Measurements from ENCODE around the gene CCNJL.
"Not testable (repeated sequence)": the region's sequence is repeated elsewhere in the genome, so short reads cannot be mapped to it uniquely, and the experiment has no call there.

Gene CCNJL

GRCh38 chr5:160250826-160251225 is 61.5 kb downstream of the CCNJL start:
- TF ChIP-seq CTCF (IDR thresholded peaks at IDR 0.05; ENCODE audit: borderline replicate concordance, control extremely low read depth, extremely low read depth, insufficient read depth, missing control alignments), result no peak
- DNase-seq (ENCODE audit: low spot score), result no peak
- in situ Hi-C loops (cut with MboI; ENCODE audit: low sequenced_read_pairs, unreplicated experiment), result no loop called here

- in situ Hi-C loops (cut with MboI; ENCODE audit: low sequenced_read_pairs, unreplicated experiment), result no loop called here
- no peak for DNase-seq (ENCODE audit: low spot score)
- TF ChIP-seq CTCF (IDR thresholded peaks at IDR 0.05; ENCODE audit: borderline replicate concordance, control extremely low read depth, extremely low read depth, insufficient read depth, missing control alignments), result no peak
Observed at GRCh38 chr5:160250226-160250625, 62.1 kb downstream of the CCNJL start.

GRCh38 chr5:160249570-160249969 is 62.8 kb downstream of the CCNJL start:
- in situ Hi-C loops (cut with MboI; ENCODE audit: low sequenced_read_pairs, unreplicated experiment); DNase-seq (ENCODE audit: low spot score): not testable (repeated sequence)

- DNase-seq (ENCODE audit: low spot score), result no peak
- TF ChIP-seq CTCF (IDR thresholded peaks at IDR 0.05; ENCODE audit: borderline replicate concordance, control extremely low read depth, extremely low read depth, insufficient read depth, missing control alignments), result no peak
- in situ Hi-C loops (cut with MboI; ENCODE audit: low sequenced_read_pairs, unreplicated experiment), result no loop called here
Observed at GRCh38 chr5:160245506-160246086, 66.8 kb downstream of the CCNJL start.

GRCh38 chr5:160242145-160242544 is 70.2 kb downstream of the CCNJL start:
- TF ChIP-seq CTCF (IDR thresholded peaks at IDR 0.05; ENCODE audit: borderline replicate concordance, control extremely low read depth, extremely low read depth, insufficient read depth, missing control alignments), result no peak
- DNase-seq (ENCODE audit: low spot score), result no peak
- in situ Hi-C loops (cut with MboI; ENCODE audit: low sequenced_read_pairs, unreplicated experiment), result no loop called here

- DNase-seq (ENCODE audit: low spot score), result no peak
- no peak for TF ChIP-seq CTCF (IDR thresholded peaks at IDR 0.05; ENCODE audit: borderline replicate concordance, control extremely low read depth, extremely low read depth, insufficient read depth, missing control alignments)
- in situ Hi-C loops (cut with MboI; ENCODE audit: low sequenced_read_pairs, unreplicated experiment), result no loop called here
Observed at GRCh38 chr5:160240350-160240749, 72.0 kb downstream of the CCNJL start.

GRCh38 chr5:160237571-160238093 is 74.7 kb downstream of the CCNJL start:
- in situ Hi-C loops (cut with MboI; ENCODE audit: low sequenced_read_pairs, unreplicated experiment), result no loop called here
- no peak for DNase-seq (ENCODE audit: low spot score)
- no peak for TF ChIP-seq CTCF (IDR thresholded peaks at IDR 0.05; ENCODE audit: borderline replicate concordance, control extremely low read depth, extremely low read depth, insufficient read depth, missing control alignments)

Data from GM13976 (cell line).